Measurements from ENCODE around the gene ABHD17B. TPM values are rescaled to one million over a fixed set of nuclear protein-coding genes. Genes with fewer than 3 reads are reported as not detected.

The ABHD17B gene
- total RNA-seq, 1 experiment from 2014 or later: 12.9 TPM

GRCh38 chr9:71895117-71895516 lies 15.9 kb downstream of the ABHD17B start:
- Histone ChIP-seq H3K4me3 (ENCODE audit: low read length) (no peak overlapping the region), H3K27ac (ENCODE audit: low read length) (no peak overlapping the region)

GRCh38 chr9:71891557-71892189 lies 19.3 kb downstream of the ABHD17B start:
- peaks cover 5% of the 10 kb centered on the region for H3K4me1 ChIP-seq (ENCODE audit: low read length)
- H3K27me3 ChIP-seq (ENCODE audit: low read length): no peaks in the 10 kb centered on the region
- no peak overlapping the region for H2AFZ ChIP-seq (ENCODE audit: low read length)
- no peak overlapping the region for H3K27ac ChIP-seq (ENCODE audit: low read length)
- H3K9ac ChIP-seq (ENCODE audit: low read length): no peak overlapping the region
- H4K20me1 ChIP-seq (ENCODE audit: insufficient read depth, low read depth, low read length): peaks cover 20% of the 10 kb centered on the region; the same call in 1 of the 2 replicates
- no peak for DNase-seq
- peaks cover 81% of the 10 kb centered on the region for H3K79me2 ChIP-seq (ENCODE audit: low read length)
- H3K4me3 ChIP-seq (ENCODE audit: low read length): no peak overlapping the region
- no peaks in the 10 kb centered on the region for H3K9me2 ChIP-seq (replicated peaks; ENCODE audit: insufficient read depth, low read length)
- H3K4me2 ChIP-seq (ENCODE audit: low read depth, low read length, poor library complexity, severe bottlenecking): no peak overlapping the region
- H3K36me3 ChIP-seq (ENCODE audit: insufficient read depth, low read length): no peaks in the 10 kb centered on the region
- no peaks in the 10 kb centered on the region for H3K9me3 ChIP-seq (ENCODE audit: low read length)

More at GRCh38 chr9:71895117-71895516, 15.9 kb downstream of the ABHD17B start:
- Histone ChIP-seq H3K4me1 (ENCODE audit: low read length) (peaks cover 19% of the 10 kb centered on the region), H4K20me1 (ENCODE audit: insufficient read depth, low read depth, low read length) (peaks cover 17% of the 10 kb centered on the region; the same call in 1 of the 2 replicates), H3K9ac (ENCODE audit: low read length) (no peak overlapping the region), H2AFZ (ENCODE audit: low read length) (no peak overlapping the region), H3K9me2 (replicated peaks; ENCODE audit: insufficient read depth, low read length) (no peaks in the 10 kb centered on the region), H3K27me3 (ENCODE audit: low read length) (no peaks in the 10 kb centered on the region), H3K9me3 (ENCODE audit: low read length) (no peaks in the 10 kb centered on the region), H3K4me2 (ENCODE audit: low read depth, low read length, poor library complexity, severe bottlenecking) (no peak overlapping the region), H3K36me3 (ENCODE audit: insufficient read depth, low read length) (no peaks in the 10 kb centered on the region), H3K79me2 (ENCODE audit: low read length) (peaks cover 83% of the 10 kb centered on the region)
- no peak for DNase-seq

GRCh38 chr9:71890042-71890679 lies 20.8 kb downstream of the ABHD17B start:
- Histone ChIP-seq H2AFZ (ENCODE audit: low read length) (no peak overlapping the region), H3K27ac (ENCODE audit: low read length) (no peak overlapping the region), H3K9me3 (ENCODE audit: low read length) (no peaks in the 10 kb centered on the region), H4K20me1 (ENCODE audit: insufficient read depth, low read depth, low read length) (0 out of 2 replicates have a peak, but pooled peaks cover 20% of the 10 kb centered on the region), H3K9ac (ENCODE audit: low read length) (no peak overlapping the region), H3K9me2 (replicated peaks; ENCODE audit: insufficient read depth, low read length) (no peaks in the 10 kb centered on the region), H3K4me2 (ENCODE audit: low read depth, low read length, poor library complexity, severe bottlenecking) (no peak overlapping the region), H3K79me2 (ENCODE audit: low read length) (peaks cover 76% of the 10 kb centered on the region), H3K36me3 (ENCODE audit: insufficient read depth, low read length) (no peaks in the 10 kb centered on the region), H3K27me3 (ENCODE audit: low read length) (no peaks in the 10 kb centered on the region), H3K4me3 (ENCODE audit: low read length) (no peak overlapping the region), H3K4me1 (ENCODE audit: low read length) (no peaks in the 10 kb centered on the region; the same call in 1 of the 2 replicates)
- DNase-seq: no peak

- no peak for DNase-seq
- Histone ChIP-seq H3K27ac (ENCODE audit: low read length) (no peak overlapping the region), H3K36me3 (ENCODE audit: insufficient read depth, low read length) (peaks cover 5% of the 10 kb centered on the region; the same call in 1 of the 2 replicates), H3K4me1 (ENCODE audit: low read length) (no peaks in the 10 kb centered on the region; the same call in 1 of the 2 replicates), H3K27me3 (ENCODE audit: low read length) (no peaks in the 10 kb centered on the region), H3K4me2 (ENCODE audit: low read depth, low read length, poor library complexity, severe bottlenecking) (no peak overlapping the region), H3K9ac (ENCODE audit: low read length) (no peak overlapping the region), H3K9me3 (ENCODE audit: low read length) (peaks cover 12% of the 10 kb centered on the region), H2AFZ (ENCODE audit: low read length) (no peak overlapping the region), H3K4me3 (ENCODE audit: low read length) (no peak overlapping the region), H3K9me2 (replicated peaks; ENCODE audit: insufficient read depth, low read length) (no peaks in the 10 kb centered on the region), H3K79me2 (ENCODE audit: low read length) (peaks cover 69% of the 10 kb centered on the region), H4K20me1 (ENCODE audit: insufficient read depth, low read depth, low read length) (0 out of 2 replicates have a peak, but pooled peaks cover 17% of the 10 kb centered on the region)
These were observed 23.6 kb downstream of the ABHD17B start for GRCh38 chr9:71887362-71887761.

GRCh38 chr9:71886541-71886940 lies 24.5 kb downstream of the ABHD17B start:
- H3K27me3 ChIP-seq (ENCODE audit: low read length): no peaks in the 10 kb centered on the region
- DNase-seq: no peak
- no peak overlapping the region for H3K27ac ChIP-seq (ENCODE audit: low read length)
- peaks cover 5% of the 10 kb centered on the region; the same call in 1 of the 2 replicates for H3K36me3 ChIP-seq (ENCODE audit: insufficient read depth, low read length)
- H3K79me2 ChIP-seq (ENCODE audit: low read length): peaks cover 64% of the 10 kb centered on the region
- no peak overlapping the region for H3K4me3 ChIP-seq (ENCODE audit: low read length)
- H4K20me1 ChIP-seq (ENCODE audit: insufficient read depth, low read depth, low read length): 0 out of 2 replicates have a peak, but pooled peaks cover 14% of the 10 kb centered on the region
- no peak overlapping the region for H3K9ac ChIP-seq (ENCODE audit: low read length)
- H3K4me2 ChIP-seq (ENCODE audit: low read depth, low read length, poor library complexity, severe bottlenecking): no peak overlapping the region
- H3K9me2 ChIP-seq (replicated peaks; ENCODE audit: insufficient read depth, low read length): no peaks in the 10 kb centered on the region
- peaks cover 12% of the 10 kb centered on the region for H3K9me3 ChIP-seq (ENCODE audit: low read length)
- H3K4me1 ChIP-seq (ENCODE audit: low read length): no peaks in the 10 kb centered on the region; the same call in 1 of the 2 replicates
- no peak overlapping the region for H2AFZ ChIP-seq (ENCODE audit: low read length)

- Histone ChIP-seq H4K20me1 (ENCODE audit: insufficient read depth, low read depth, low read length) (0 out of 2 replicates have a peak, but pooled peaks cover 12% of the 10 kb centered on the region), H3K4me2 (ENCODE audit: low read depth, low read length, poor library complexity, severe bottlenecking) (no peak overlapping the region), H2AFZ (ENCODE audit: low read length) (no peak overlapping the region), H3K4me3 (ENCODE audit: low read length) (no peak overlapping the region), H3K27me3 (ENCODE audit: low read length) (no peaks in the 10 kb centered on the region), H3K4me1 (ENCODE audit: low read length) (no peaks in the 10 kb centered on the region; the same call in 1 of the 2 replicates), H3K9me2 (replicated peaks; ENCODE audit: insufficient read depth, low read length) (no peaks in the 10 kb centered on the region), H3K9me3 (ENCODE audit: low read length) (peaks cover 16% of the 10 kb centered on the region), H3K9ac (ENCODE audit: low read length) (no peak overlapping the region), H3K27ac (ENCODE audit: low read length) (no peak overlapping the region), H3K36me3 (ENCODE audit: insufficient read depth, low read length) (peaks cover 5% of the 10 kb centered on the region; the same call in 1 of the 2 replicates), H3K79me2 (ENCODE audit: low read length) (peaks cover 64% of the 10 kb centered on the region)
- DNase-seq: no peak
These were observed 25.0 kb downstream of the ABHD17B start for GRCh38 chr9:71886015-71886414.

- Histone ChIP-seq H3K79me2 (ENCODE audit: low read length) (peaks cover 61% of the 10 kb centered on the region), H3K9me3 (ENCODE audit: low read length) (peaks cover 17% of the 10 kb centered on the region), H2AFZ (ENCODE audit: low read length) (no peak overlapping the region), H3K27ac (ENCODE audit: low read length) (no peak overlapping the region), H3K4me2 (ENCODE audit: low read depth, low read length, poor library complexity, severe bottlenecking) (no peak overlapping the region), H3K4me3 (ENCODE audit: low read length) (no peak overlapping the region), H4K20me1 (ENCODE audit: insufficient read depth, low read depth, low read length) (0 out of 2 replicates have a peak, but pooled peaks cover 9% of the 10 kb centered on the region), H3K9me2 (replicated peaks; ENCODE audit: insufficient read depth, low read length) (no peaks in the 10 kb centered on the region), H3K9ac (ENCODE audit: low read length) (no peak overlapping the region), H3K4me1 (ENCODE audit: low read length) (no peaks in the 10 kb centered on the region; the same call in 1 of the 2 replicates), H3K36me3 (ENCODE audit: insufficient read depth, low read length) (peaks cover 5% of the 10 kb centered on the region; the same call in 1 of the 2 replicates), H3K27me3 (ENCODE audit: low read length) (no peaks in the 10 kb centered on the region)
- DNase-seq: no peak
These were observed 25.5 kb downstream of the ABHD17B start for GRCh38 chr9:71885467-71885866.

- no peak overlapping the region for H3K9ac ChIP-seq (ENCODE audit: low read length)
- no peaks in the 10 kb centered on the region; the same call in 1 of the 2 replicates for H3K4me1 ChIP-seq (ENCODE audit: low read length)
- no peak overlapping the region for H3K4me2 ChIP-seq (ENCODE audit: low read depth, low read length, poor library complexity, severe bottlenecking)
- H3K79me2 ChIP-seq (ENCODE audit: low read length): peaks cover 64% of the 10 kb centered on the region
- H4K20me1 ChIP-seq (ENCODE audit: insufficient read depth, low read depth, low read length): 0 out of 2 replicates have a peak, but pooled peaks cover 6% of the 10 kb centered on the region
- no peak for DNase-seq
- H3K9me2 ChIP-seq (replicated peaks; ENCODE audit: insufficient read depth, low read length): no peaks in the 10 kb centered on the region
- peaks cover 5% of the 10 kb centered on the region; the same call in 1 of the 2 replicates for H3K36me3 ChIP-seq (ENCODE audit: insufficient read depth, low read length)
- no peak overlapping the region for H3K4me3 ChIP-seq (ENCODE audit: low read length)
- H3K9me3 ChIP-seq (ENCODE audit: low read length): peaks cover 29% of the 10 kb centered on the region
- no peaks in the 10 kb centered on the region for H3K27me3 ChIP-seq (ENCODE audit: low read length)
- no peak overlapping the region for H3K27ac ChIP-seq (ENCODE audit: low read length)
- H2AFZ ChIP-seq (ENCODE audit: low read length): no peak overlapping the region
These were observed 27.0 kb downstream of the ABHD17B start for GRCh38 chr9:71884005-71884404.

Data from Karpas-422 (cell line).